ENCODE data around the gene SYK.

GRCh38 chr9:90867101-90867500 lies 65.5 kb downstream of the SYK start:
- TF ChIP-seq CTCF (IDR thresholded peaks at IDR 0.05) = no peak
- TF ChIP-seq POLR2AphosphoS5 (IDR thresholded peaks at IDR 0.05) = no peak
- TF ChIP-seq POLR2A (IDR thresholded peaks at IDR 0.05) = no peak
- no peak for TF ChIP-seq EP300 (IDR thresholded peaks at IDR 0.05)

All from stomach (tissue), 4 donors.